8988T (cell line): Measurements from ENCODE around the gene SRGAP1.

Experiments
- DNase-seq: peaks from one replicate; pipeline ENCODE4 v3.0.0; 2011

The SRGAP1 gene

GRCh38 chr12:63941166-63941800, 96.8 kb downstream of the SRGAP1 start:
- no peak for DNase-seq

- no peak for DNase-seq
Measured at GRCh38 chr12:63941879-63942278, 97.4 kb downstream of the SRGAP1 start.

GRCh38 chr12:63942464-63943241, 98.2 kb downstream of the SRGAP1 start:
- no peak for DNase-seq

DNA sequence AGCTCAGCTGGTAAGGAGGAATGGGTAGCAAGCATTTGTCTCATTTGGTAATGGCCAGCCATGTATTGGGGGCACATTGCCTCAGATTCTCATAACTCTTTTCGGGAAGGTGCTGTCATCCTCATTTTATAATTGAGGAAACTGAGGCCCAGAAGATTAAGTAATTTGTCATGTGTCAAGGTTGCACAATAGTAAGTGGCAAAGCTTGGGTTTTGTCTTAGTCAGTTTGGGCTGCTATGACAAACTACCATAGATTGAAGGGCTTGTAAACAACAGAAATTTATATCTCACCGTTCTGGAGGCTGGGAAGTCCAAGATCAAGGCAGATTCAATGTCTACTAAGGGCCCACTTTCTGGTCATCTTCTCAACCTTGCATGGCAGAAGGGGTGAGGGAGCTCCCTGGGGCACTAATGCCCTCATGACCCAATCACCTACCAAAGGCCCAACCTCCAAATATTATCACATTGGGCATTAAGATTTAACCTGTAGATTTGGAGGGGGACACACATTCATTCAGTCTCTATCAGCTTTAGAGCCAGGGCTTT, 99.6 kb downstream of the SRGAP1 start:
- DNase-seq, result no peak

DNA sequence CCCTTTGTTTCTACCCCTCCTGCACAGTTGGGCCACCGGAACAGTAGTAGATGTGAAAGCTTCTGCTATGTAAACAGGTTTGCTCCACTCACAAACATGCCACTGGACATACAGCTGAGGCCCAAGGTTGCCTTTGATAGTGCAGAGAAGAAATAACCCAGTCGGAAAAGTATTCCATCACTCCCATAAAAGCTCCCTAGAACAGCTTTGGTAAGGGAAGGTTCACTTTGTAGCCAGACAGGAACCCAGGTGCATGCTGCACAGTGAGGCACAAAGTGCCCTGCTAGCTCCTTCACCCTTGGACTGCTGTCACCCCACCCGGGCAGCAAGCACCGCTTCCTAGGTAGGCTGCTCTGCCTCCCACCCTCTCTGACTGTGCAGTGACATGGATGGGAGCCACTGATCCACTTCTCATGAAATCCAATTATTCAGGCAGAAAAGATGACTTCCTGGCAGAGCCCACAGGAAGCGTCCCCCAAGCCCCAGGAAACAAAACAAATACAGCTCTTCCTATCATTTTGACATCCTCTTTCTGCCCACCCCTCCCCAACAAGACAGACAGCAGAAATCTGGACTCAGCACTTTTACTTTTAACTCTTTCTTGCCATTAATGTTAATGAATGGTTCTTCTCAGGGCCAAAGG, 100.2 kb downstream of the SRGAP1 start:
- no peak for DNase-seq

DNA sequence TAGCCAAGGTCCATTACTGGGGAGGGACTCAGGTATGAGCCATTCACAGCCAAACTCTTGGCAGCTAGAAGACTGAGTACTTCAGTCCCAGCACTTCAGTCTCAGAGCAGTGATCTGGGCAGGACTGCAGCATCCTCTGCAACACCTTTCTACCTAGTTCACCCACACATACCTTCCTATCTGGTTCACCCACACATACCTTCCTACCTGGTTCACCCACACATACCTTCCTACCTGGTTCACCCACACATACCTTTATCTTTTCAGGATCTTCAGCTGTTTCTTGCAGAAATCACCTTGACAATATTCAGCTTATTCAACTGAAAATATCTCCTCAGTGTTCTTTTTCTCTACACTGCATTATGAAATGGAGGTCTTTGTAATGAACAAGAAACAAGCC, 101.3 kb downstream of the SRGAP1 start:
- no peak for DNase-seq

- DNase-seq, result no peak
Measured at GRCh38 chr12:63948211-63948610, 103.7 kb downstream of the SRGAP1 start.

- DNase-seq, result no peak
Measured at GRCh38 chr12:63949902-63950301, 105.4 kb downstream of the SRGAP1 start.

DNA sequence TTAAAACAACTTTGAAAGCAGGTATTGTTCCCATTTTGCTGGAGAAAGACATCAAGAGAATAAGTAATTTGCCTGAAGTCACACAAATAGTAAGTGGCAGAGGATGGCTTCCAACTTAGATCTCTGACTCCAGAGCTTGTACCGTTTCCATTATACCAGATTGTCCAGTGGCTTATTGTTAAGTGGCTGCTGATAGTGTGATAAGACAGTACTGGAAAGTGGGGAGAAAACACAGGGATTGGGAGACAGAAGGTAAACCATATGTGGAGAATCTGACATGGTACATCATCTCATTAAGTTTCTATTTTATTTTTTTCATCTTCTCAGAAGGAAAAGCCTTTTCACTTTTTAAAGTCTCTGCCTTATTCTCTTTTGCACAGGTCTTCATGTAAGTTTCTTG, 108.5 kb downstream of the SRGAP1 start:
- no peak for DNase-seq

DNA sequence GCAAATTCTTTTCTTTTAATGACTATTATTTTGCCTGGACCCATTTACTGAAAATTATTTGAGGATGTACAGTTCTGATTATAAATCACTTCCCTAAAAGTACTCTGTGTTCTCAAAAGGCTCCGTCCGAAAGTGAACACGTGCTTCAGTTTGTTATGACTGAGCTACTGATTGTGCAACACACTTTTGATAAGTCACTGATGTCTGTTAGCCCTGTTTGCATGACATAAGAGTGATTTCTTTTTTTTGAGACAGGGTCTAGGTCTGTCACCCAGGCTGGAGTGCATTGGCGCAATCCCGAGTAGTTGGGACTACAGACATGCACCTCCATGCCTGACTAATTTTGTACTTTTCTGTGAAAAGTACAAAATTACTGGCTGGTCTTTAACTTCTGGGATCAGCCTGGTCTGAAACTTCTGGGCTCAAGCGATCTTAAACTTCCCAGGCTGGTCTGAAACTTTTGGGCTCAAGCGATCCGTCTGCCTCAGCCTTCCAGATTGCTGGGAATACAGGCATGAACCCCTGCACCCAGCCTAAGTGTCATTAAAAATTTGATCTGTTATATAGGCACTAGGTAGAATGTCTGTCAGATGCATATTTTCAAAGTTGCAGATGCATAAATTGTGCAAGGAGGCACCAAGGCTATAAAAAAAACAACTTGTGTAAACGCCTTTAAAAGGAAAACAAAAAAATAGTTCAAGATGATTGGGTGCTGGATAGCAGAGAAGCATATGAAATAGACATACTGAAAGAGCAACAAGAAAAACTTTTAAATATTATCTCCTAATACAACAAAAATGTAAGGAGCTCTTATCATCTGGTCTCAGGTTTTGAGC, 111.5 kb downstream of the SRGAP1 start:
- no peak for DNase-seq

- no peak for DNase-seq
Measured at GRCh38 chr12:63957496-63957895, 113.0 kb downstream of the SRGAP1 start.

- no peak for DNase-seq
Measured at GRCh38 chr12:63958876-63959580, 114.5 kb downstream of the SRGAP1 start.

DNA sequence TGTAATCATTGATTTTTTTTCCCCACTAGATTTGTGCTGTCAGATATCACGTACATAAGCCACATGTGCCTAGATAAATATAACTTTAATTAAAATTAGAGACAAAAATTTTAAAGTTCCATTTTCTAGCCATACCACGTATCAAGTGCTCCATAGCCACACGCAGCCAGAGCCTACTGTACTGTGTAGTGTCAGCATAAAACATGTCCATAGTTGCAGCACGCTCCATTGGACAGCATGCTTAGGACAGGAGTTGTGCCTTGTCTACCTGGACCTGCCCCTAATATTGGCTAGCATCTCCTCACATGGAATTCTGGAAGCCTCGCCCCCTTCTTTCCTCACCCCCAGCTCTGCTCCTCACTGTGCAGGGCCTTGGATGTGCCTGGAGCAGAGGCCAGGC, 116.5 kb downstream of the SRGAP1 start:
- DNase-seq, result no peak

GRCh38 chr12:63961543-63961942, 117.0 kb downstream of the SRGAP1 start:
- no peak for DNase-seq

DNA sequence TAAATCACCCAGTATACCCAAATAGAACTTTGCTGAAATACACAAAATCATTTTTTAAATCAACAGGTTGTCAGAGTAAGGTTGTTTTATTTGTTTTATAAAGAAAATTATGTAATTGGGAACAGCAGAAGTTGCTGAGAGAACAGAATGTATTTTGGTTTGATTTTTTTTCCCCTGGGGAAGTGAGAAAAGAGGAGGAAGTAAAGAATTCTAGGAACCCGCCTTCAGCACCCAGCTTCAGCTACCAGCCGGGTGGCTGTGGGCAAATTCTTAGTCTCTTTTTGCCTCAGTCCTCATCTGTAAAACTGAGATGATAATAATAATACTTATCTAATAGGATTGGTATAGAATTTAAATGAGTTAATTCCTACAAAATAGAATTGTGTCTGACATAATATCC, 119.4 kb downstream of the SRGAP1 start:
- no peak for DNase-seq

GRCh38 chr12:63964301-63964700, 119.8 kb downstream of the SRGAP1 start:
- DNase-seq, result no peak

GRCh38 chr12:63965936-63966605, 121.6 kb downstream of the SRGAP1 start:
- DNase-seq, result no peak

- no peak for DNase-seq
Measured at GRCh38 chr12:63966606-63966975, 122.1 kb downstream of the SRGAP1 start.

GRCh38 chr12:63967358-63968145, 123.1 kb downstream of the SRGAP1 start:
- peak; percentile 13 for DNase-seq

- DNase-seq, result no peak
Measured at GRCh38 chr12:63968673-63969072, 124.2 kb downstream of the SRGAP1 start.

DNA sequence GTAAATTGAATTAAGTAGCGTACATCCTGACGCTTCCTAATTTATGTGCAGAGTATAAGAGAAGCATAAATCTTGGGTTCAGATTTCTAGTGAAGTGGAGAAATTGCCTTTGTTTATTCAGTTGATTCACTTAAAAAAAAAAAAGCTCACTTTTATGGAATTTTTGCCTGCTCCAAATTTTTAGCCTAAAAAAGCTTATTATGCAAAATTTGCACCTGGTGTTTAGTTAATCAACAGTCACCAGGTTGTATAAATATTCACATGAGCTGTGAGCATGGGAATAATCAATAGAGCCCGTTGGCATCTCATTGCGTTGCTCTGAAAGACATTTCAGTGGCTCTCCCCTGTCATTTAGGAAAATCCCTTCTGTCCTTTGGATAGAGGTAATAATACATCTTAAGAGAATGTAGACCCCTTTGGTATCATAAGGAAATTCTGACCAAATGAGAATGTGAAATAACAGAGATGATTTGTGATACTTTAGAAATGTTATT, 132.4 kb downstream of the SRGAP1 start:
- no peak for DNase-seq
